ENCODE results near the gene DZIP1.

DZIP1 gene

GRCh38 chr13:95535243-95535642, 109.3 kb downstream of the DZIP1 start:
- Histone ChIP-seq H3K27ac (ENCODE audit: low read length) (no peak overlapping the region), H3K79me2 (ENCODE audit: low read length) (no peaks in the 10 kb centered on the region), H3K4me2 (ENCODE audit: low read length) (no peak overlapping the region), H3K4me3 (ENCODE audit: low read length) (no peak overlapping the region), H3K27me3 (ENCODE audit: low read depth, low read length) (peaks cover 19% of the 10 kb centered on the region; the same call in 1 of the 2 replicates), H3K9ac (ENCODE audit: low read length) (no peak overlapping the region), H3K36me3 (replicated peaks; ENCODE audit: low read depth, low read length) (no peaks in the 10 kb centered on the region), H4K20me1 (ENCODE audit: insufficient read depth, low read length) (no peaks in the 10 kb centered on the region), H3K4me1 (ENCODE audit: low read length) (peaks cover 8% of the 10 kb centered on the region; the same call in 1 of the 2 replicates), H3K9me3 (ENCODE audit: insufficient read depth, low read length) (no peaks in the 10 kb centered on the region), H2AFZ (ENCODE audit: low read depth, low read length) (no peak overlapping the region)
- TF ChIP-seq EZH2phosphoT487 (IDR thresholded peaks at IDR 0.05; ENCODE audit: low read depth): no peak
- TF ChIP-seq, protein P1, sequence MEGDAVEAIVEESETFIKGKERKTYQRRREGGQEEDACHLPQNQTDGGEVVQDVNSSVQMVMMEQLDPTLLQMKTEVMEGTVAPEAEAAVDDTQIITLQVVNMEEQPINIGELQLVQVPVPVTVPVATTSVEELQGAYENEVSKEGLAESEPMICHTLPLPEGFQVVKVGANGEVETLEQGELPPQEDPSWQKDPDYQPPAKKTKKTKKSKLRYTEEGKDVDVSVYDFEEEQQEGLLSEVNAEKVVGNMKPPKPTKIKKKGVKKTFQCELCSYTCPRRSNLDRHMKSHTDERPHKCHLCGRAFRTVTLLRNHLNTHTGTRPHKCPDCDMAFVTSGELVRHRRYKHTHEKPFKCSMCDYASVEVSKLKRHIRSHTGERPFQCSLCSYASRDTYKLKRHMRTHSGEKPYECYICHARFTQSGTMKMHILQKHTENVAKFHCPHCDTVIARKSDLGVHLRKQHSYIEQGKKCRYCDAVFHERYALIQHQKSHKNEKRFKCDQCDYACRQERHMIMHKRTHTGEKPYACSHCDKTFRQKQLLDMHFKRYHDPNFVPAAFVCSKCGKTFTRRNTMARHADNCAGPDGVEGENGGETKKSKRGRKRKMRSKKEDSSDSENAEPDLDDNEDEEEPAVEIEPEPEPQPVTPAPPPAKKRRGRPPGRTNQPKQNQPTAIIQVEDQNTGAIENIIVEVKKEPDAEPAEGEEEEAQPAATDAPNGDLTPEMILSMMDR (IDR thresholded peaks at IDR 0.05; ENCODE audit: low read depth, low read length): no peak

DNA sequence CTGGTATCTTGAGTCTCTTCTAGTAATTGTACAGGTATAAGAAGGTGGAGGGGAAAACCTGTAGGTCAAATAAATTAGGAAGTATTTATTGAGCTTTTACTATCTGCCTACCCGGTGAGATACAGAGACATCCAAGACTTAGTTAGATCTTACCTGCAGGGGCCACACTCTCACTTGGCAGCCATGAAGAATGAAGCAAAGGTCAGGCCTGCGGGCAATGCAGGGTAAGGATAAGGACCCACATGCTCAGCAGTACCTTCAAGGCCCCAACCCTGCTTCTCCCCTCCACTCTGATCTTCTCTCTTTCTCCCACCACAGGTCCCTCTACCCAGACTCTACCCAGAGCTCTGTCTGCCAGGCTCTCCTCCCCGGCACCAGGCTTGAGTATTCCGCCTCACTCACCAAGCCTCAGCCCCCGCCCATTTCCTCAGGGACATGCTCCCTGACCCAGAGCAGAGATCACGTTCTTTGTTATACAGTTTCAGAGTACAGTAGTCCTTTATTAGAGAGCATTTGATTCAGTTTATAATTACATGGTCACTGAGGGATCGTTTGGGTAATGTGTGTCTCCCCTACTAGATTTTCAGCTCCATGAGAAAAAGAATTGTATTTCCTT, 110.9 kb downstream of the DZIP1 start:
- Histone ChIP-seq H3K27ac (ENCODE audit: low read length) (no peak overlapping the region), H3K4me3 (ENCODE audit: low read length) (no peak overlapping the region), H3K9me3 (ENCODE audit: insufficient read depth, low read length) (peaks cover 1% of the 10 kb centered on the region; the same call in 1 of the 2 replicates), H3K27me3 (ENCODE audit: low read depth, low read length) (peaks cover 23% of the 10 kb centered on the region; the same call in 1 of the 2 replicates), H3K4me1 (ENCODE audit: low read length) (peaks cover 8% of the 10 kb centered on the region; the same call in 1 of the 2 replicates), H3K36me3 (replicated peaks; ENCODE audit: low read depth, low read length) (no peaks in the 10 kb centered on the region), H3K9ac (ENCODE audit: low read length) (no peak overlapping the region), H3K79me2 (ENCODE audit: low read length) (no peaks in the 10 kb centered on the region), H3K4me2 (ENCODE audit: low read length) (no peak overlapping the region), H2AFZ (ENCODE audit: low read depth, low read length) (no peak overlapping the region), H4K20me1 (ENCODE audit: insufficient read depth, low read length) (no peaks in the 10 kb centered on the region)
- TF ChIP-seq EZH2phosphoT487 (IDR thresholded peaks at IDR 0.05; ENCODE audit: low read depth): no peak
- TF ChIP-seq, protein P1 (IDR thresholded peaks at IDR 0.05; ENCODE audit: low read depth, low read length): no peak

GRCh38 chr13:95530178-95530577, 114.3 kb downstream of the DZIP1 start:
- no peak for TF ChIP-seq EZH2phosphoT487 (IDR thresholded peaks at IDR 0.05; ENCODE audit: low read depth)
- TF ChIP-seq, protein P1 (IDR thresholded peaks at IDR 0.05; ENCODE audit: low read depth, low read length): no peak
- no peak overlapping the region for H3K4me3 ChIP-seq (ENCODE audit: low read length)
- H3K27me3 ChIP-seq (ENCODE audit: low read depth, low read length): peaks cover 8% of the 10 kb centered on the region; the same call in 1 of the 2 replicates
- peaks cover 5% of the 10 kb centered on the region; the same call in 1 of the 2 replicates for H3K9me3 ChIP-seq (ENCODE audit: insufficient read depth, low read length)
- H2AFZ ChIP-seq (ENCODE audit: low read depth, low read length): no peak overlapping the region
- H3K4me2 ChIP-seq (ENCODE audit: low read length): no peak overlapping the region
- no peak overlapping the region for H3K9ac ChIP-seq (ENCODE audit: low read length)
- no peaks in the 10 kb centered on the region for H3K36me3 ChIP-seq (replicated peaks; ENCODE audit: low read depth, low read length)
- H3K4me1 ChIP-seq (ENCODE audit: low read length): peaks cover 2% of the 10 kb centered on the region; the same call in 1 of the 2 replicates
- no peaks in the 10 kb centered on the region for H4K20me1 ChIP-seq (ENCODE audit: insufficient read depth, low read length)
- no peaks in the 10 kb centered on the region for H3K79me2 ChIP-seq (ENCODE audit: low read length)
- H3K27ac ChIP-seq (ENCODE audit: low read length): no peak overlapping the region
